Measurements from ENCODE around the gene MYD88.

GRCh38 chr3:38157595-38157994 is 19.1 kb downstream of the MYD88 start:
- TF ChIP-seq CTCF (IDR thresholded peaks at IDR 0.05; ENCODE audit: insufficient read depth, low read depth, low read length) = no peak
- TF ChIP-seq EZH2 (IDR thresholded peaks at IDR 0.05; ENCODE audit: insufficient read depth, low read length) = no peak

Measured in astrocyte (in vitro differentiated cells and primary cell).